ENCODE data around the gene FSD1L.

The FSD1L gene

GRCh38 chr9:105438141-105438806, 9.6 kb upstream of the FSD1L start:
- H3K27me3 ChIP-seq (ENCODE audit: low read length) = no peaks in the 10 kb centered on the region
- H3K36me3 ChIP-seq (ENCODE audit: low read length) = no peaks in the 10 kb centered on the region
- H3K9me2 ChIP-seq (replicated peaks; ENCODE audit: insufficient read depth, low read length) = no peaks in the 10 kb centered on the region
- no peak overlapping the region for H3K4me2 ChIP-seq (ENCODE audit: low read depth, low read length, poor library complexity, severe bottlenecking)
- H2AFZ ChIP-seq (ENCODE audit: low read depth, low read length, severe bottlenecking) = no peak overlapping the region
- H4K20me1 ChIP-seq (ENCODE audit: low read depth, low read length) = no peaks in the 10 kb centered on the region
- H3K27ac ChIP-seq (ENCODE audit: low read depth, low read length) = no peak overlapping the region
- H3K9ac ChIP-seq (ENCODE audit: low read length) = no peak overlapping the region
- TF ChIP-seq EZH2phosphoT487 (conservative IDR thresholded peaks at IDR 0.05; ENCODE audit: low read length) = no peak
- TF ChIP-seq, protein P1, sequence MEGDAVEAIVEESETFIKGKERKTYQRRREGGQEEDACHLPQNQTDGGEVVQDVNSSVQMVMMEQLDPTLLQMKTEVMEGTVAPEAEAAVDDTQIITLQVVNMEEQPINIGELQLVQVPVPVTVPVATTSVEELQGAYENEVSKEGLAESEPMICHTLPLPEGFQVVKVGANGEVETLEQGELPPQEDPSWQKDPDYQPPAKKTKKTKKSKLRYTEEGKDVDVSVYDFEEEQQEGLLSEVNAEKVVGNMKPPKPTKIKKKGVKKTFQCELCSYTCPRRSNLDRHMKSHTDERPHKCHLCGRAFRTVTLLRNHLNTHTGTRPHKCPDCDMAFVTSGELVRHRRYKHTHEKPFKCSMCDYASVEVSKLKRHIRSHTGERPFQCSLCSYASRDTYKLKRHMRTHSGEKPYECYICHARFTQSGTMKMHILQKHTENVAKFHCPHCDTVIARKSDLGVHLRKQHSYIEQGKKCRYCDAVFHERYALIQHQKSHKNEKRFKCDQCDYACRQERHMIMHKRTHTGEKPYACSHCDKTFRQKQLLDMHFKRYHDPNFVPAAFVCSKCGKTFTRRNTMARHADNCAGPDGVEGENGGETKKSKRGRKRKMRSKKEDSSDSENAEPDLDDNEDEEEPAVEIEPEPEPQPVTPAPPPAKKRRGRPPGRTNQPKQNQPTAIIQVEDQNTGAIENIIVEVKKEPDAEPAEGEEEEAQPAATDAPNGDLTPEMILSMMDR (IDR thresholded peaks at IDR 0.05; ENCODE audit: insufficient read depth, low read length, poor library complexity, severe bottlenecking) = no peak
- H3K79me2 ChIP-seq (ENCODE audit: insufficient read depth, low read length) = no peaks in the 10 kb centered on the region
- no peaks in the 10 kb centered on the region for H3F3A ChIP-seq (ENCODE audit: insufficient read depth)
- no peak overlapping the region for H3K4me3 ChIP-seq (ENCODE audit: insufficient read depth, low read length, poor library complexity, severe bottlenecking)
- no peaks in the 10 kb centered on the region for H3K9me3 ChIP-seq (ENCODE audit: insufficient read depth, low read length)

GRCh38 chr9:105439428-105439827, 8.4 kb upstream of the FSD1L start:
- no peak for TF ChIP-seq EZH2phosphoT487 (conservative IDR thresholded peaks at IDR 0.05; ENCODE audit: low read length)
- TF ChIP-seq, protein P1 (IDR thresholded peaks at IDR 0.05; ENCODE audit: insufficient read depth, low read length, poor library complexity, severe bottlenecking) = no peak
- Histone ChIP-seq H3K79me2 (ENCODE audit: insufficient read depth, low read length) (no peaks in the 10 kb centered on the region), H3K36me3 (ENCODE audit: low read length) (no peaks in the 10 kb centered on the region), H2AFZ (ENCODE audit: low read depth, low read length, severe bottlenecking) (no peak overlapping the region), H4K20me1 (ENCODE audit: low read depth, low read length) (no peaks in the 10 kb centered on the region), H3F3A (ENCODE audit: insufficient read depth) (no peaks in the 10 kb centered on the region), H3K9ac (ENCODE audit: low read length) (no peak overlapping the region), H3K4me2 (ENCODE audit: low read depth, low read length, poor library complexity, severe bottlenecking) (no peak overlapping the region), H3K9me2 (replicated peaks; ENCODE audit: insufficient read depth, low read length) (no peaks in the 10 kb centered on the region), H3K27ac (ENCODE audit: low read depth, low read length) (no peak overlapping the region), H3K27me3 (ENCODE audit: low read length) (no peaks in the 10 kb centered on the region), H3K4me3 (ENCODE audit: insufficient read depth, low read length, poor library complexity, severe bottlenecking) (no peak overlapping the region), H3K9me3 (ENCODE audit: insufficient read depth, low read length) (no peaks in the 10 kb centered on the region)

DNA sequence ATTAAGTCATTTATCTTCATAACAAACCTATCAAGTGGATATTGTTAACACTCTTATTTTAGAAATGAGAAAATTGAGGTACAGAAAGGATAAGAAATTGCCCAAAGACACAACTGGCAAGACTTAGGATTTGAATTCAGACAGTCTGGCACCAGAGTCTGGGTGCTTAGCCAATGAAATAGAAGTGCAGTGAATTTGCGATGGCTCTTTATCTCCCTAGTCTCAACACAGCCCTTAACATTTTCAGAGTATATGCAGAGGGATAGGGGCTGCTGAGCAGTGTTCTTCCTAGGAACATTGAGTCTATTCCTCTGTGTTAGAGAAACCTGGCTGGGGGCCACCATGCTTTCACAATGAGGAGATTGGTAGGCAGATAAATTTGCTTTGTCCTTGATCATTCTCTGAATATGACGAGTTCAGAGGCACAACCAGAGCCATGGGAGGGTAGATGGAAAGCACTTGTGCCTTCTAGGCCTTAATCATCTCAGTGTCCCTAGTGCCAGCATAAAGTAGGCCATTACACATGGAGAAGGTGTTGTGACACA, 6.1 kb upstream of the FSD1L start:
- H3K4me2 ChIP-seq (ENCODE audit: low read depth, low read length, poor library complexity, severe bottlenecking) = no peak overlapping the region
- H3K27ac ChIP-seq (ENCODE audit: low read depth, low read length) = no peak overlapping the region
- H3K9me3 ChIP-seq (ENCODE audit: insufficient read depth, low read length) = no peaks in the 10 kb centered on the region
- H3F3A ChIP-seq (ENCODE audit: insufficient read depth) = no peaks in the 10 kb centered on the region
- no peak overlapping the region for H2AFZ ChIP-seq (ENCODE audit: low read depth, low read length, severe bottlenecking)
- TF ChIP-seq, protein P1 (IDR thresholded peaks at IDR 0.05; ENCODE audit: insufficient read depth, low read length, poor library complexity, severe bottlenecking) = no peak
- TF ChIP-seq EZH2phosphoT487 (conservative IDR thresholded peaks at IDR 0.05; ENCODE audit: low read length) = no peak
- no peaks in the 10 kb centered on the region for H3K27me3 ChIP-seq (ENCODE audit: low read length)
- H3K79me2 ChIP-seq (ENCODE audit: insufficient read depth, low read length) = no peaks in the 10 kb centered on the region
- H3K9me2 ChIP-seq (replicated peaks; ENCODE audit: insufficient read depth, low read length) = no peaks in the 10 kb centered on the region
- H4K20me1 ChIP-seq (ENCODE audit: low read depth, low read length) = no peaks in the 10 kb centered on the region
- H3K36me3 ChIP-seq (ENCODE audit: low read length) = no peaks in the 10 kb centered on the region
- no peak overlapping the region for H3K9ac ChIP-seq (ENCODE audit: low read length)
- H3K4me3 ChIP-seq (ENCODE audit: insufficient read depth, low read length, poor library complexity, severe bottlenecking) = no peak overlapping the region
